IMR-90 (cell line): ENCODE data around the gene CES2. TPM values are rescaled to one million over a fixed set of nuclear protein-coding genes. Genes with fewer than 3 reads are reported as not detected.
A peak's percentile ranks its signal among the peaks of the same experiment; 100 is the strongest.
"Not testable (repeated sequence)": the region's sequence is repeated elsewhere in the genome, so short reads cannot be mapped to it uniquely, and the experiment has no call there.

Experiments used
- ATAC-seq: fragments of 200-7000 bp; cut with Tn5 transposase; 2 replicates; pipeline ENCODE4 v1.9.1; 2020; ENCODE audit warnings: low read depth, mild to moderate bottlenecking, moderate library complexity
- BruUV-seq: library from RNA; stranded (reverse); fragments of 400-500 nt; replicated peaks from 2 replicates; lab custom pipeline; 2021; lab: Mats Ljungman, UMichigan
- CTCF ChIA-PET: fragments of 300-600 bp; formaldehyde crosslinking; extraction: SDS; loops from one replicate; lab custom pipeline; 2021; ENCODE audit warnings: antibody characterized with exemption; lab: Yijun Ruan, JAX
- POLR2A ChIA-PET: fragments of 300-600 bp; sonication (Branson Sonifier 250); formaldehyde crosslinking; loops from one replicate; lab custom pipeline; 2022; ENCODE audit warnings: antibody characterized with exemption; ENCODE audit not compliant: unreplicated experiment; lab: Charles Lee
- DNase-seq: peaks from one replicate; pipeline ENCODE4 v3.0.0; 2013
- H2AFZ ChIP-seq: replicated peaks from 2 replicates; pipeline ENCODE3; 2013; ENCODE audit warnings: low read length, mild to moderate bottlenecking; ENCODE audit not compliant: poor library complexity
- H2AK5ac ChIP-seq: 2 replicates; pipeline ENCODE4 v1.6.1; 2013; ENCODE audit warnings: low read depth, low read length, inconsistent platforms
- H2AK9ac ChIP-seq: replicated peaks from 2 replicates; pipeline ENCODE3; 2013; ENCODE audit warnings: mild to moderate bottlenecking, low read depth, low read length, moderate library complexity; ENCODE audit not compliant: poor library complexity
- H2BK120ac ChIP-seq: 2 replicates; pipeline ENCODE4 v1.6.1; 2013; ENCODE audit warnings: low read depth, low read length, inconsistent platforms
- H2BK15ac ChIP-seq: 3 replicates; pipeline ENCODE4 v1.6.1; 2013; ENCODE audit warnings: low read depth, low read length, inconsistent platforms
- H2BK20ac ChIP-seq: 2 replicates; pipeline ENCODE4 v1.6.1; 2013; ENCODE audit warnings: low read depth, mild to moderate bottlenecking, inconsistent platforms, low read length, moderate library complexity
- H2BK5ac ChIP-seq: 2 replicates; pipeline ENCODE4 v1.6.1; 2013; ENCODE audit warnings: mild to moderate bottlenecking, low read depth, low read length, inconsistent platforms; ENCODE audit not compliant: poor library complexity, severe bottlenecking
- H3K14ac ChIP-seq: replicated peaks from 2 replicates; pipeline ENCODE4 v1.6.1; 2013; ENCODE audit warnings: low read depth, low read length, inconsistent platforms
- H3K18ac ChIP-seq: 2 replicates; pipeline ENCODE4 v1.6.1; 2013; ENCODE audit warnings: low read depth, low read length, control low read depth
- H3K23ac ChIP-seq: 2 replicates; pipeline ENCODE4 v1.6.1; 2013; ENCODE audit warnings: low read depth, low read length, inconsistent platforms
- H3K27ac ChIP-seq: 2 replicates; pipeline ENCODE4 v1.5.1; 2013; ENCODE audit warnings: mild to moderate bottlenecking, control low read depth, low read length; ENCODE audit not compliant: insufficient read depth
- H3K27me3 ChIP-seq: 2 replicates; pipeline ENCODE4 v1.6.1; 2013; ENCODE audit warnings: low read length; ENCODE audit not compliant: control insufficient read depth, insufficient read depth
- H3K36me3 ChIP-seq: 2 replicates; pipeline ENCODE4 v1.6.1; 2013; ENCODE audit warnings: low read length, mixed read lengths; ENCODE audit not compliant: control insufficient read depth, insufficient read depth
- H3K4ac ChIP-seq: 2 replicates; pipeline ENCODE4 v1.6.1; 2013; ENCODE audit warnings: low read depth, low read length, inconsistent platforms
- H3K4me1 ChIP-seq: 2 replicates; pipeline ENCODE4 v1.6.1; 2013; ENCODE audit warnings: low read length, mixed read lengths; ENCODE audit not compliant: control insufficient read depth, insufficient read depth
- H3K4me2 ChIP-seq: 2 replicates; pipeline ENCODE4 v1.6.1; 2013; ENCODE audit warnings: low read depth, mild to moderate bottlenecking, control low read depth, low read length, moderate library complexity
- H3K4me3 ChIP-seq: 2 replicates; pipeline ENCODE4 v1.5.1; 2013; ENCODE audit warnings: low read depth, mild to moderate bottlenecking, control low read depth, low read length, moderate library complexity; ENCODE audit not compliant: insufficient read depth
- H3K56ac ChIP-seq: 2 replicates; pipeline ENCODE4 v1.6.1; 2013; ENCODE audit warnings: low read length, inconsistent platforms; ENCODE audit not compliant: insufficient read depth; ENCODE audit errors: extremely low read depth
- H3K79me1 ChIP-seq, 2 experiments: 2 replicates each; pipeline ENCODE4 v1.6.1; 2013; ENCODE audit warnings: low read length in 2 of 2, inconsistent platforms in 1 of 2, low read depth in 1 of 2
- H3K9ac ChIP-seq: 2 replicates; pipeline ENCODE4 v1.6.1; 2013; ENCODE audit warnings: low read depth, low read length, control low read depth
- H3K9me1 ChIP-seq: 2 replicates; pipeline ENCODE4 v1.6.1; 2013; ENCODE audit warnings: low read length, inconsistent platforms; ENCODE audit not compliant: insufficient read depth
- H3K9me3 ChIP-seq: 2 replicates; pipeline ENCODE4 v1.6.1; 2013; ENCODE audit warnings: low read length; ENCODE audit not compliant: control insufficient read depth, insufficient read depth
- H4K20me1 ChIP-seq: 2 replicates; pipeline ENCODE4 v1.6.1; 2013; ENCODE audit warnings: low read length, inconsistent platforms; ENCODE audit not compliant: insufficient read depth
- H4K5ac ChIP-seq: 2 replicates; pipeline ENCODE4 v1.6.1; 2013; ENCODE audit warnings: mild to moderate bottlenecking, low read depth, low read length, control low read depth
- H4K8ac ChIP-seq, 2 experiments: 2 replicates each; pipeline ENCODE4 v1.6.1; 2013; ENCODE audit warnings: low read depth in 2 of 2, low read length in 2 of 2, control low read depth in 1 of 2, inconsistent platforms in 1 of 2
- H4K91ac ChIP-seq: 2 replicates; pipeline ENCODE4 v1.6.1; 2013; ENCODE audit warnings: low read depth, low read length, inconsistent platforms; ENCODE audit not compliant: insufficient read depth
- MAZ ChIP-seq: IDR thresholded peaks from 2 replicates; pipeline ENCODE4 v1.6.1; 2012; ENCODE audit warnings: low read depth, mild to moderate bottlenecking, low read length, improper control_type of control experiment, moderate library complexity, borderline replicate concordance
- POLR2A ChIP-seq: IDR thresholded peaks from 2 replicates; pipeline ENCODE4 v1.6.1; 2012; ENCODE audit warnings: mild to moderate bottlenecking, low read depth, low read length
- RAD21 ChIP-seq: IDR thresholded peaks from 2 replicates; pipeline ENCODE4 v1.6.1; 2012; ENCODE audit warnings: low read length, improper control_type of control experiment
- SMC3 ChIP-seq: fragments of 150-350 bp; IDR thresholded peaks from 2 replicates; pipeline ENCODE4 v1.6.1; 2016; ENCODE audit warnings: low read depth, mild to moderate bottlenecking, antibody characterized with exemption, low read length, moderate library complexity
- WGBS, 2 experiments: methylation state at CpG; one replicate each; pipeline versions ENCODE4 v1.1.5 to v1.1.7; 2013; ENCODE audit warnings: missing lambda C conversion rate in 2 of 2; ENCODE audit not compliant: insufficient read length in 1 of 2; ENCODE audit errors: extremely low coverage in 2 of 2; 5-methylcytosine and 5-hydroxymethylcytosine counted together
- dilution Hi-C: fragments of 300-500 bp; cut with HindIII; formaldehyde crosslinking; loops from one replicate; pipeline ENCODE4 v1.14.3; 2018; ENCODE audit warnings: low sequenced_read_pairs; ENCODE audit not compliant: unreplicated experiment
- in situ Hi-C: fragments of 300-500 bp; cut with MboI; formaldehyde crosslinking; loops from 3 replicates; pipeline ENCODE4 v1.14.3; 2019; ENCODE audit warnings: low sequenced_read_pairs, inconsistent platforms, mixed read lengths
- intact Hi-C: fragments of 100-400 bp; cut with micrococcal nuclease; formaldehyde crosslinking; loops from 2 replicates; pipeline ENCODE4 v1.10.0; 2022
- polyA plus RNA-seq, 3 experiments: library from polyadenylated mRNA; depleted of rRNA; stranded (reverse); fragments of >200 nt; gene quantifications; 2 replicates each; pipeline ENCODE4 v1.2.3, GENCODE V29; 2012; ENCODE audit warnings: low replicate concordance in 1 of 3
- total RNA-seq: library from RNA; depleted of rRNA; stranded (reverse); fragments of >200 nt; gene quantifications from 2 replicates; pipeline ENCODE4 v1.2.3, GENCODE V29; 2012
- TF ChIP-seq, protein P1 (sequence below): conservative IDR thresholded peaks from 2 replicates; pipeline ENCODE4 v1.5.1; 2012; ENCODE audit warnings: mild to moderate bottlenecking, low read depth, low read length, improper control_type of control experiment

Gene CES2
- total and polyA plus RNA-seq, 2 of the 4 experiments (the other 2 are of a cell fraction): 15.1 to 23.2 TPM

DNA sequence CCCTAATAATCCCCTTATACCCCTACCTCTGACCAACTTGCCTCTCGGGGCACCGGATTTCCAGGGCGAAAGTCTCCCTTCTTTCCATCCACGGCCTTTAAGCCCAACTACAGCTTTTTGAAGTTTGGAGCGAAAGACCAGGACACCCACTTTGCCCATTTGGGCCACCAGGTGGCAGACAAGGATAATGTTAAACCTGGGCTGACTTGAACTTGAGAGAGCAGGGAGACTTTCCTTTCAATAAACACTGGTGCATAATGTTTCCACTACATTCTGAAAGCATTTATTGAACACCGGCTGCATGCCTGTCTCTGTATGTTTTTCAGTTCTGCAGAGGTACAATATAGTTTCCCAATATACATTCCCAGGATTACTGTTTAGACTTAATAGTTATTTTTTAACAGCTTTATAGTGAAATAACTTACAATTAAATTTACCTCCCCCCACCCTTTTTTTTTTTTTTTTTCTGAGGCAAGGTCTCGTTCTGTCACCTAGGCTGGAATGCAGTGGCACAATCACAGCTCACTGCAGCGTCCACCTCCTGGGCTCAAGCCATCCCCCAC, 18.9 kb downstream of the CES2 start:
- H4K20me1 ChIP-seq: no peaks in the 10 kb centered on the region
- H3K23ac ChIP-seq: no peak overlapping the region
- dilution Hi-C loops (no loop called here), in situ Hi-C loops (no loop called here), intact Hi-C loops (loop anchor here (1.0 kb wide), 2 partner anchors 201 to 231 kb away; no protein-coding TSS in a partner anchor)
- no peaks in the 10 kb centered on the region; the same call in 1 of the 2 replicates for H3K4me1 ChIP-seq
- H3K9me3 ChIP-seq: peaks cover 2% of the 10 kb centered on the region; the same call in 1 of the 2 replicates
- H3K14ac ChIP-seq: no peak overlapping the region
- peaks cover 12% of the 10 kb centered on the region for H3K27me3 ChIP-seq
- no peak overlapping the region for H2BK20ac ChIP-seq
- H2AK5ac ChIP-seq: no peak overlapping the region
- no peak overlapping the region for H2AK9ac ChIP-seq
- no peak overlapping the region for H4K8ac ChIP-seq
- no peaks in the 10 kb centered on the region for H3K9me1 ChIP-seq
- H2BK120ac ChIP-seq: no peak overlapping the region
- H3K4me3 ChIP-seq: no peak overlapping the region
- H3K9ac ChIP-seq: no peak overlapping the region
- no TSS peak for BruUV-seq
- no peak overlapping the region for H3K18ac ChIP-seq
- 0% methylated on average over 3 of the region's 8 CpGs; no CpG with 5 or more reads in 1 of the 2 experiments for WGBS, 2 experiments
- ChIA-PET CTCF (interaction anchor here (0.5 to 1.2 kb wide), 3 partner anchors 201 to 1167 kb away, joined by 3 to 4 read pairs (median 3); no protein-coding TSS in a partner anchor), POLR2A (no interaction called here)
- H3K36me3 ChIP-seq: no peaks in the 10 kb centered on the region
- ATAC-seq (peak; percentile 93), DNase-seq (peak; percentile 73)
- no peak overlapping the region for H3K56ac ChIP-seq
- no peak overlapping the region for H2BK5ac ChIP-seq
- no peak overlapping the region for H3K4ac ChIP-seq
- H4K5ac ChIP-seq: no peak overlapping the region
- H3K79me1 ChIP-seq: no peaks in the 10 kb centered on the region
- TF ChIP-seq POLR2A (no peak), RAD21 (peak; percentile 86), SMC3 (peak; percentile 87), MAZ (no peak)
- TF ChIP-seq, protein P1, sequence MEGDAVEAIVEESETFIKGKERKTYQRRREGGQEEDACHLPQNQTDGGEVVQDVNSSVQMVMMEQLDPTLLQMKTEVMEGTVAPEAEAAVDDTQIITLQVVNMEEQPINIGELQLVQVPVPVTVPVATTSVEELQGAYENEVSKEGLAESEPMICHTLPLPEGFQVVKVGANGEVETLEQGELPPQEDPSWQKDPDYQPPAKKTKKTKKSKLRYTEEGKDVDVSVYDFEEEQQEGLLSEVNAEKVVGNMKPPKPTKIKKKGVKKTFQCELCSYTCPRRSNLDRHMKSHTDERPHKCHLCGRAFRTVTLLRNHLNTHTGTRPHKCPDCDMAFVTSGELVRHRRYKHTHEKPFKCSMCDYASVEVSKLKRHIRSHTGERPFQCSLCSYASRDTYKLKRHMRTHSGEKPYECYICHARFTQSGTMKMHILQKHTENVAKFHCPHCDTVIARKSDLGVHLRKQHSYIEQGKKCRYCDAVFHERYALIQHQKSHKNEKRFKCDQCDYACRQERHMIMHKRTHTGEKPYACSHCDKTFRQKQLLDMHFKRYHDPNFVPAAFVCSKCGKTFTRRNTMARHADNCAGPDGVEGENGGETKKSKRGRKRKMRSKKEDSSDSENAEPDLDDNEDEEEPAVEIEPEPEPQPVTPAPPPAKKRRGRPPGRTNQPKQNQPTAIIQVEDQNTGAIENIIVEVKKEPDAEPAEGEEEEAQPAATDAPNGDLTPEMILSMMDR: peak; percentile 84
- no peak overlapping the region for H4K91ac ChIP-seq
- no peak overlapping the region for H2AFZ ChIP-seq
- no peak overlapping the region for H3K4me2 ChIP-seq
- H3K27ac ChIP-seq: no peak overlapping the region
- no peak overlapping the region for H2BK15ac ChIP-seq

DNA sequence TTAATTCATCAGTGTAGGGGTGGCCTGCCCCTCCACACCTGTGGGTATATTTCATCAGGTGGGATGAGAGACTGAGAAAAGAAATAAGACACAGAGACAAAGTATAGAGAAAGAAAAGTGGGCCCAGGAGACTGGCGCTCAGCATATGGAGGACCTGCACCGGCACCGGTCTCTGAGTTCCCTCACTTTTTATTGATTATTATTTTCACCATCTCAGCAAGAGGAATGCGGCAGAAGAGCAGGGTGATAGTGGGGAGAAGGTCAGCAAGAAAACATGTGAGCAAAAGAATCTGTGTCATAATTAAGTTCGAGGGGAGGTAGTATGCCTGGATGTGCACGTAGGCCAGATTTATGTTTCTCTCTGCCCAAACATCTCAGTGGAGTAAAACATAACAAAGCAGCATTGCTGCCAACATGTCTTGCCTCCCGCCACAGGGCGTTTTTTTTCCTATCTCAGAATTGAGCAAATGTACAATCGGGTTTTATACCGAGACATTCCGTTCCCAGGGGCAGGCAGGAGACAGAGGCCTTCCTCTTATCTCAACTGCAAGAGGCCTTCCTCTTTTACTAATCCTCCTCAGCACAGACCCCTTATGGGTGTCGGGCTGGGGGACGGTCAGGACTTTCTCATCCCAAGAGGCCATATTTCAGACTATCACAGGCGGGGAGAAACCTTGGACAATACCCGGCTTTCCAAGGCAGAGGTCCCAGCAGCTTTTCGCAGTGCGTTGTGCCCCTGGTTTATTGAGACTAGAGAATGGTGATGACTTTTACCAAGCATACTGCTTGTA, 20.2 kb downstream of the CES2 start:
- H3K36me3 ChIP-seq, H3K4me2 ChIP-seq, H2AK9ac ChIP-seq, intact Hi-C loops, H4K91ac ChIP-seq, CTCF ChIA-PET, POLR2A ChIA-PET, H3K4ac ChIP-seq, H4K8ac ChIP-seq, in situ Hi-C loops, H2BK15ac ChIP-seq, H3K79me1 ChIP-seq, ATAC-seq, H2AFZ ChIP-seq, DNase-seq, H2BK20ac ChIP-seq, H4K20me1 ChIP-seq, H3K4me1 ChIP-seq, H3K18ac ChIP-seq, BruUV-seq, H3K27ac ChIP-seq, H2BK5ac ChIP-seq, dilution Hi-C loops, H2AK5ac ChIP-seq, H3K4me3 ChIP-seq, H4K5ac ChIP-seq, H3K9ac ChIP-seq, H3K9me3 ChIP-seq, H3K23ac ChIP-seq, H3K56ac ChIP-seq, H2BK120ac ChIP-seq, H3K14ac ChIP-seq, H3K9me1 ChIP-seq: not testable (repeated sequence)
- H3K27me3 ChIP-seq: peaks cover 12% of the 10 kb centered on the region
- WGBS, 2 experiments: 31% methylated on average over 2 of the region's 17 CpGs; no CpG with 5 or more reads in 1 of the 2 experiments
